Thoracic aorta (tissue), 2 donors: ENCODE results near the gene MTMR3. TPM values are rescaled to one million over a fixed set of nuclear protein-coding genes. Genes with fewer than 3 reads are reported as not detected.

Experiments used
- ATAC-seq: fragments of 150-250 bp; one replicate; pipeline ENCODE4 v1.8.0; 2017; ENCODE audit warnings: low read depth; ENCODE audit not compliant: insufficient number of reproducible peaks, low FRiP score
- DNase-seq: peaks from one replicate; pipeline ENCODE4 v3.0.0-alpha.2; 2020; ENCODE audit warnings: low spot score
- H3K27ac ChIP-seq, 2 donors: fragments of 200-600 bp; sonication (generic); 1 replicate in 1 of 2; 2 replicates in 1 of 2; pipeline ENCODE4 v1.5.1; 2016; ENCODE audit warnings: mild to moderate bottlenecking in 2 of 2, moderate library complexity in 2 of 2
- H3K27me3 ChIP-seq: fragments of 200-600 bp; sonication (generic); replicated peaks from 2 replicates; pipeline ENCODE4 v1.6.0; 2016; ENCODE audit warnings: mild to moderate bottlenecking; ENCODE audit not compliant: insufficient read depth
- H3K36me3 ChIP-seq: fragments of 200-600 bp; sonication (generic); one replicate; pipeline ENCODE4 v1.5.1; 2016
- H3K4me1 ChIP-seq, 2 donors: fragments of 200-600 bp; sonication (generic); 1 replicate in 1 of 2; 2 replicates in 1 of 2; pipeline versions ENCODE4 v1.5.1 to v1.6.0; 2016; ENCODE audit warnings: low read depth in 2 of 2, mild to moderate bottlenecking in 1 of 2; ENCODE audit not compliant: control insufficient read depth in 1 of 2
- H3K4me3 ChIP-seq: fragments of 200-600 bp; sonication (generic); 2 replicates; pipeline ENCODE4 v1.5.1; 2016; ENCODE audit warnings: mild to moderate bottlenecking
- H3K9me3 ChIP-seq: fragments of 200-600 bp; sonication (generic); 2 replicates; pipeline ENCODE4 v1.5.1; 2016
- total RNA-seq, 2 donors: library from RNA; depleted of rRNA; stranded (reverse); fragments of >200 nt; gene quantifications; one replicate each; pipeline versions ENCODE4 v1.1.0 to v1.2.3, GENCODE V29; 2016
- TF ChIP-seq, protein P1 (sequence below): fragments of 200-600 bp; sonication (generic); IDR thresholded peaks from one replicate; pipeline ENCODE4 v1.5.1; 2019; ENCODE audit warnings: antibody characterized with exemption

Gene MTMR3
- total RNA-seq, 2 donors from 2014 or later, result 33.3 to 61.9 TPM

DNA sequence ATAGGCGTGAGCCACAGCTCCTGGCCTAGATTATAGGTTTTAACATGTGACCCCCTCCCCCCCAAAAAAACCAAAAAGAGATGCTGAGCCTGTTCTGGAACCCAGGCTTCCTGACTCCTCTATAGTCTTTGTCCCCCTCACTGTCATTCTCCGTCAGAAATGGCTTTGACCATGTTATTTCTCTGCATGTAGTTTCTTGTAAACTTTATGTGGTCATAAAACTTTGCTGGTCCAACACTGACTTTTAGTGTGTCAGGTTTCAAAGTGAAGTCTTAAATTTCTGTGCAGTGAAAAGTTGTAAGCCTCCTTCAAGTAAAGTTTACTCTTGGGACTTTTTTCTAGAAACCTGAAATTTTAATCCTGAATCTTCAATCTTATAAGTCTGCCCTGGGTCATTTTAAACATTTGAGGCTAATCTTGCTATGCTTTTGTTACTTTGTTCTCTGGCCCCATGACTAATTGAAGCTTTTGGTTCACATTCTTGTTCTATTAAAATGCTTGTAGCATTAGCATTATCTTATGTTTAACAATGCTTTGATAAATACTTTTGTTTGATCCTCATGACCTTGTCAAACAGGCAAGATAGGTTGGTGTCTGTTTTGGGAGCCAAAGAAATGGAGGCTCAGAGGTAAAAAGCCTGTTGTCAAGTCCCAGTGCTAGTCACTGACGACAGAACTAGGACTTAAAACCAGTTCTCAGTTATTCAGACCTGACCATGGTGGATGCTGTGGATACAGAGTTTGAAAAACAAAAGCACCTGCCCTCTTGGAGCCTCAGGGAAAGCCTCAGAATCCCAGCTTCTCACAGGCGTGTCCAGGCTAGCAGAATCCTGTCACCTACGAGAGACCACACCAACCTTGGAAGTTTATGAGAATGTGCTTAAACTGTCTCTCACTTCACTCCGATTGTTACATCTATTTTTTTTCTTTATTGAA is 109.6 kb downstream of the MTMR3 start:
- Histone ChIP-seq H3K4me1 (no peaks in the 10 kb centered on the region), H3K9me3 (no peaks in the 10 kb centered on the region), H3K27me3 (no peaks in the 10 kb centered on the region), H3K27ac (no peak overlapping the region), H3K36me3 (peaks cover 11% of the 10 kb centered on the region), H3K4me3 (no peak overlapping the region)
- TF ChIP-seq, protein P1, sequence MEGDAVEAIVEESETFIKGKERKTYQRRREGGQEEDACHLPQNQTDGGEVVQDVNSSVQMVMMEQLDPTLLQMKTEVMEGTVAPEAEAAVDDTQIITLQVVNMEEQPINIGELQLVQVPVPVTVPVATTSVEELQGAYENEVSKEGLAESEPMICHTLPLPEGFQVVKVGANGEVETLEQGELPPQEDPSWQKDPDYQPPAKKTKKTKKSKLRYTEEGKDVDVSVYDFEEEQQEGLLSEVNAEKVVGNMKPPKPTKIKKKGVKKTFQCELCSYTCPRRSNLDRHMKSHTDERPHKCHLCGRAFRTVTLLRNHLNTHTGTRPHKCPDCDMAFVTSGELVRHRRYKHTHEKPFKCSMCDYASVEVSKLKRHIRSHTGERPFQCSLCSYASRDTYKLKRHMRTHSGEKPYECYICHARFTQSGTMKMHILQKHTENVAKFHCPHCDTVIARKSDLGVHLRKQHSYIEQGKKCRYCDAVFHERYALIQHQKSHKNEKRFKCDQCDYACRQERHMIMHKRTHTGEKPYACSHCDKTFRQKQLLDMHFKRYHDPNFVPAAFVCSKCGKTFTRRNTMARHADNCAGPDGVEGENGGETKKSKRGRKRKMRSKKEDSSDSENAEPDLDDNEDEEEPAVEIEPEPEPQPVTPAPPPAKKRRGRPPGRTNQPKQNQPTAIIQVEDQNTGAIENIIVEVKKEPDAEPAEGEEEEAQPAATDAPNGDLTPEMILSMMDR, result no peak
- ATAC-seq (no peak), DNase-seq (no peak)

DNA sequence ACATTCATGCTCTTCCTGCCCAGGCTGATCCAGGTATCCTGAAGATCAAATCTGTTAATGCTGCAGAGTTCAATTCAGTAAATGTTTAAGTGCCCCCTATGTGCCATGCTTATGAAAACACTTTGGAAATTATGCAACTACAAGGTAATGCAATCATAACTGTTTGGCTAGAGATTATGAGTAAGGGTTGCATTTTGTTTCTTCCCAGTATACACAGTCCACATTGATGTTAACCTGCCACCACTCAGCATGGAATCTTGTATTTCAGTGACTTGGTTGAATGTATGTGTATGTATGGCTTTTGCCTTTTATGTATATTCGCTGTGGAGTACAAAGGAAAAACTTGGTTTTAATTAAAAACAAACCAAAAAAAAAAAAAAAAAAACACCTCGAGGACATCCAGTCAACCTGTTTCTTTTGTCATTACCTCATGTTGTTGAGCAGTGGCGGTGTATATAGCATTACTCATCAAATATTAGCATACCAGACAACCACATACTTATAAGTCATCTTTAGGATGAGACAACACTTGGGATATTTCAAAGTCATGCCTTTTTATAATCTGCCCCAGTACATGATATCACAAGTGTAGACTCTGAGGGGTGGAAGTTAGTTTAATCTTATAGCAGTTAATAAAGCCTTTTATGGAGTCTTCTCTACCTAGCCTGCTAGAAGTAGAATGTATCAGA is 111.2 kb downstream of the MTMR3 start:
- peaks cover 13% of the 10 kb centered on the region for H3K36me3 ChIP-seq

DNA sequence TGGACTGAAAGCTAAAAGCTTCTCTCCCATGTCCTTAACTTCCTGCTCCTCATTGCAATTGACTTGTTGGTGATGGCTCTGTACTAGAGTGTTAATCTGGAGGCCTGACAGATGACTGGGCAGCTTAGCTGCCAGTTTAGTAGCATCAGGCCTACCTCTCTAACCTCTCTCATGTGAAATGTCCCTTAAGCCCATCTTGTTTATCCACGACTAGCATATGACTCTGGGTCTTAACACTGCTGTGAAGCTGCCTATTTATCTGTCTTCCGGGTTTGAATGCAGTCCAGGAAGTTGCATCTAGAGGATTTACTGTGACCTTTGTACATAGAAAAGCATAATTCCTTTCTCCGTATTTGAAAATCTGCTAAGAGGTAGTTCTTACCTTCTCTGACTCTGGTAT is 112.0 kb downstream of the MTMR3 start:
- H3K9me3 ChIP-seq, result no peaks in the 10 kb centered on the region
- no peak overlapping the region for H3K27ac ChIP-seq
- DNase-seq (no peak), ATAC-seq (no peak)
- H3K4me3 ChIP-seq, result no peak overlapping the region
- H3K36me3 ChIP-seq, result peaks cover 15% of the 10 kb centered on the region
- no peaks in the 10 kb centered on the region for H3K4me1 ChIP-seq
- TF ChIP-seq, protein P1, result no peak
- no peaks in the 10 kb centered on the region for H3K27me3 ChIP-seq

More for the DNA sequence above, 111.2 kb downstream of the MTMR3 start:
- no peak overlapping the region for H3K4me3 ChIP-seq
- no peaks in the 10 kb centered on the region for H3K4me1 ChIP-seq
- H3K27me3 ChIP-seq, result no peaks in the 10 kb centered on the region
- DNase-seq, result no peak
- ATAC-seq, result no peak
- TF ChIP-seq, protein P1, result no peak
- no peak overlapping the region for H3K27ac ChIP-seq
- H3K9me3 ChIP-seq, result no peaks in the 10 kb centered on the region

DNA sequence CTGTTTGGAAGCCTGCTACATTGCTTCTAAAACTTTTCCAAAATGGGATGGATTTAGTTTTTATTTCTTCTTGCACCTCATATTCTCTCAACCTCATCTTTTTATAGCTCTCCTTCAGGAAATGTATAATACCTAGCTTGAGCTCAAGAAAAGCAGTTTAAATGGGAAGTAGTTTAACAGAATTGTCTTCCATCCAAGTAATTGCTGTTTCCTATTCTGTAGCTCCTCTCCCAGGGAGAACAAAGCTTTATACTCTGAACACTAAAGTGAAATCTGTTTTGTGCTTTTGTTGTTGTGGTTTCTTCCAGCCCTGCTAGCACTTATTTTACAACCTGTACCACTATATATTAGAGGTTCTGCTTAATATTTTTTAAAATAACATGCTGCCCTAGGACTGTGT is 114.1 kb downstream of the MTMR3 start:
- Histone ChIP-seq H3K36me3 (peaks cover 9% of the 10 kb centered on the region), H3K4me3 (no peak overlapping the region), H3K27ac (no peak overlapping the region), H3K27me3 (no peaks in the 10 kb centered on the region), H3K4me1 (no peaks in the 10 kb centered on the region), H3K9me3 (no peaks in the 10 kb centered on the region)
- TF ChIP-seq, protein P1, result no peak
- DNase-seq (no peak), ATAC-seq (no peak)

DNA sequence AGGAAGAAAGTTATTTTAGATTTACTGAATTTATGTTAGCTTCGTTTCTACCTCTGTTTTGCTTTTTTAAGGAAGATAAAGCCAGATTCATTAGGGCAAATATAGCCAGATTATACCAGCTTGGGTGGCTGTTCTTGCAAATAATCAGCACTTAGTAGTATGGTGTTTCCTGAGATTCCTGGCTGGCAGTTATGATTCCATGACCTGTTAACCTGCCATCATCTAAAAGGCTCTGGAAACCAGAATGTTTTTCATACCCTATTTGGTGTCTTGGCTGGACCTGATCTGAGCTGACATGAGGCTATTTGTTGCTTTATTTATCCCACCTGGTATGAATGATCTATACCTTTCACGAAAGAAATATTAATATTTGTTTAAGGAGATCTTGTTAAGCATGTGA is 114.5 kb downstream of the MTMR3 start:
- TF ChIP-seq, protein P1, result no peak
- Histone ChIP-seq H3K36me3 (peaks cover 9% of the 10 kb centered on the region), H3K4me3 (no peak overlapping the region), H3K27me3 (no peaks in the 10 kb centered on the region), H3K4me1 (no peaks in the 10 kb centered on the region), H3K9me3 (no peaks in the 10 kb centered on the region), H3K27ac (no peak overlapping the region)
- ATAC-seq (no peak), DNase-seq (no peak)
